ENCODE data around the gene CDC20B.

DNA sequence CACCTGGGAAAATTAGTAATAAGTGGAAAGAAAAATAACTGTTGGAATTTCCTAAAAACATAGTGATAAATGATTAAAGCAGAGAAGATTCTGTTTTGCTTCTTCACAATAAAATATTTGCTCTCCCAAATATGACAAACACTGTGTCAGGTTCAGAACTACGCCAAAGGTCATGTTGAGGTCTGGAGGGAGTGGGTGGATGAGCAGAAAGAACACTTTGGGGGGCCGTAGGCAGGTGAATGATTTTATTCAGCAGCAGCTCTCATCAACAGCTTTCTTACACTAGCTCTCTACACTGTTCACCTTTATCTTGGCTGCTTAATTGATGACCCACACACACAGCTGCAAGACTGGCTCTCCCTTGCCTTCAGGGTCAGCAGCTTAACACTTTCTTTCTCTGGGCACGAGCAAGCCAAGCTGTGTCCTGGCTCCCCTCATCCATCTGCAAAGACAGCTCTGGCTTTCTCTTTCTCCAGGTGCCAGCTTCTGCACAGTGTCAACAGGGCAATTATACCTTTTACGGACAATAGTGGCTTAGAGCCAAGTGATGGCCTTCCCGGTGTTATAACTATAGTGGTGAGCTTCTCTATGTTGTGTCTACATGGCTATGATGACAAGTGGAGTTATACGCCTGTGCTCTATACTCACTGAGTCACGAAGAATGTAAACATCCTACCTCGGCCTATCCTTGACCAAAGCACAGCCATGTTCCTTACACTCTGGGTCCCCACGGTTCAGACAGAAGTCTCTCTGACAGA is 31.9 kb downstream of the CDC20B start:
- TF ChIP-seq GABPA (IDR thresholded peaks at IDR 0.05; ENCODE audit: low read depth) (no peak), POLR2AphosphoS5 (IDR thresholded peaks at IDR 0.05; ENCODE audit: low read depth) (no peak), SPI1 (IDR thresholded peaks at IDR 0.05; ENCODE audit: borderline replicate concordance, low read depth) (no peak)
- TF ChIP-seq, protein P1, sequence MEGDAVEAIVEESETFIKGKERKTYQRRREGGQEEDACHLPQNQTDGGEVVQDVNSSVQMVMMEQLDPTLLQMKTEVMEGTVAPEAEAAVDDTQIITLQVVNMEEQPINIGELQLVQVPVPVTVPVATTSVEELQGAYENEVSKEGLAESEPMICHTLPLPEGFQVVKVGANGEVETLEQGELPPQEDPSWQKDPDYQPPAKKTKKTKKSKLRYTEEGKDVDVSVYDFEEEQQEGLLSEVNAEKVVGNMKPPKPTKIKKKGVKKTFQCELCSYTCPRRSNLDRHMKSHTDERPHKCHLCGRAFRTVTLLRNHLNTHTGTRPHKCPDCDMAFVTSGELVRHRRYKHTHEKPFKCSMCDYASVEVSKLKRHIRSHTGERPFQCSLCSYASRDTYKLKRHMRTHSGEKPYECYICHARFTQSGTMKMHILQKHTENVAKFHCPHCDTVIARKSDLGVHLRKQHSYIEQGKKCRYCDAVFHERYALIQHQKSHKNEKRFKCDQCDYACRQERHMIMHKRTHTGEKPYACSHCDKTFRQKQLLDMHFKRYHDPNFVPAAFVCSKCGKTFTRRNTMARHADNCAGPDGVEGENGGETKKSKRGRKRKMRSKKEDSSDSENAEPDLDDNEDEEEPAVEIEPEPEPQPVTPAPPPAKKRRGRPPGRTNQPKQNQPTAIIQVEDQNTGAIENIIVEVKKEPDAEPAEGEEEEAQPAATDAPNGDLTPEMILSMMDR (IDR thresholded peaks at IDR 0.05; ENCODE audit: insufficient read depth, low read length): no peak
- TF ChIP-seq, protein P2, sequence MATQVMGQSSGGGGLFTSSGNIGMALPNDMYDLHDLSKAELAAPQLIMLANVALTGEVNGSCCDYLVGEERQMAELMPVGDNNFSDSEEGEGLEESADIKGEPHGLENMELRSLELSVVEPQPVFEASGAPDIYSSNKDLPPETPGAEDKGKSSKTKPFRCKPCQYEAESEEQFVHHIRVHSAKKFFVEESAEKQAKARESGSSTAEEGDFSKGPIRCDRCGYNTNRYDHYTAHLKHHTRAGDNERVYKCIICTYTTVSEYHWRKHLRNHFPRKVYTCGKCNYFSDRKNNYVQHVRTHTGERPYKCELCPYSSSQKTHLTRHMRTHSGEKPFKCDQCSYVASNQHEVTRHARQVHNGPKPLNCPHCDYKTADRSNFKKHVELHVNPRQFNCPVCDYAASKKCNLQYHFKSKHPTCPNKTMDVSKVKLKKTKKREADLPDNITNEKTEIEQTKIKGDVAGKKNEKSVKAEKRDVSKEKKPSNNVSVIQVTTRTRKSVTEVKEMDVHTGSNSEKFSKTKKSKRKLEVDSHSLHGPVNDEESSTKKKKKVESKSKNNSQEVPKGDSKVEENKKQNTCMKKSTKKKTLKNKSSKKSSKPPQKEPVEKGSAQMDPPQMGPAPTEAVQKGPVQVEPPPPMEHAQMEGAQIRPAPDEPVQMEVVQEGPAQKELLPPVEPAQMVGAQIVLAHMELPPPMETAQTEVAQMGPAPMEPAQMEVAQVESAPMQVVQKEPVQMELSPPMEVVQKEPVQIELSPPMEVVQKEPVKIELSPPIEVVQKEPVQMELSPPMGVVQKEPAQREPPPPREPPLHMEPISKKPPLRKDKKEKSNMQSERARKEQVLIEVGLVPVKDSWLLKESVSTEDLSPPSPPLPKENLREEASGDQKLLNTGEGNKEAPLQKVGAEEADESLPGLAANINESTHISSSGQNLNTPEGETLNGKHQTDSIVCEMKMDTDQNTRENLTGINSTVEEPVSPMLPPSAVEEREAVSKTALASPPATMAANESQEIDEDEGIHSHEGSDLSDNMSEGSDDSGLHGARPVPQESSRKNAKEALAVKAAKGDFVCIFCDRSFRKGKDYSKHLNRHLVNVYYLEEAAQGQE (IDR thresholded peaks at IDR 0.05; ENCODE audit: insufficient replicate concordance, low read depth): no peak
